Astrocyte (in vitro differentiated cells and primary cell): ENCODE measurements around the gene PAX5. TPM values are rescaled to one million over a fixed set of nuclear protein-coding genes. Genes with fewer than 3 reads are reported as not detected.

ENCODE experiments used
- DNase-seq: peaks from one replicate; pipeline ENCODE4 v3.0.0-alpha.2; 2010; ENCODE audit warnings: low read depth
- FAIRE-seq: peaks from 2 replicates; lab custom pipeline; 2011; peaks lifted over from hg19 to GRCh38; lab: Jason Lieb, UNC
- H2AFZ ChIP-seq: 2 replicates; pipeline ENCODE4 v1.6.0; 2012; ENCODE audit warnings: low read depth, low read length, inconsistent platforms
- H3K27ac ChIP-seq: 2 replicates; pipeline ENCODE4 v1.5.1; 2011; ENCODE audit warnings: low read depth, low read length, inconsistent platforms
- H3K27me3 ChIP-seq: 2 replicates; pipeline ENCODE4 v1.6.0; 2011; ENCODE audit warnings: low read length, inconsistent platforms; ENCODE audit not compliant: insufficient read depth
- H3K36me3 ChIP-seq: 2 replicates; pipeline ENCODE4 v1.5.1; 2011; ENCODE audit warnings: low read length, inconsistent platforms; ENCODE audit not compliant: insufficient read depth
- H3K4me1 ChIP-seq: 2 replicates; pipeline ENCODE4 v1.5.1; 2011; ENCODE audit warnings: low read length, inconsistent platforms; ENCODE audit not compliant: insufficient read depth
- H3K4me2 ChIP-seq: 2 replicates; pipeline ENCODE4 v1.6.0; 2012; ENCODE audit warnings: low read length, inconsistent platforms
- H3K4me3 ChIP-seq: 2 replicates; pipeline ENCODE4 v1.5.1; 2011; ENCODE audit warnings: low read depth, mild to moderate bottlenecking, low read length, inconsistent platforms; ENCODE audit not compliant: insufficient read depth
- H3K79me2 ChIP-seq: 2 replicates; pipeline ENCODE4 v1.6.0; 2012; ENCODE audit warnings: mild to moderate bottlenecking, low read length, inconsistent platforms; ENCODE audit not compliant: insufficient read depth
- H3K9ac ChIP-seq: 2 replicates; pipeline ENCODE4 v1.6.0; 2012; ENCODE audit warnings: mild to moderate bottlenecking, low read length, inconsistent platforms
- H3K9me3 ChIP-seq: 2 replicates; pipeline ENCODE4 v1.5.1; 2012; ENCODE audit warnings: low read depth, mild to moderate bottlenecking, low read length, inconsistent platforms; ENCODE audit not compliant: insufficient read depth
- H4K20me1 ChIP-seq: 2 replicates; pipeline ENCODE4 v1.6.0; 2012; ENCODE audit warnings: low read length, inconsistent platforms; ENCODE audit not compliant: insufficient read depth
- H3K27ac Mint-ChIP-seq: one replicate; pipeline ENCODE4 v1.8.0; 2021; ENCODE audit warnings: mild to moderate bottlenecking, mixed read lengths; ENCODE audit not compliant: unreplicated experiment
- H3K27me3 Mint-ChIP-seq: one replicate; pipeline ENCODE4 v1.8.0; 2021; ENCODE audit warnings: low read depth, mixed read lengths; ENCODE audit not compliant: unreplicated experiment
- H3K36me3 Mint-ChIP-seq: one replicate; pipeline ENCODE4 v1.8.0; 2021; ENCODE audit warnings: low read depth, mixed read lengths; ENCODE audit not compliant: unreplicated experiment
- H3K4me1 Mint-ChIP-seq: one replicate; pipeline ENCODE4 v1.8.0; 2021; ENCODE audit warnings: low read depth, mixed read lengths; ENCODE audit not compliant: unreplicated experiment
- H3K4me3 Mint-ChIP-seq: one replicate; pipeline ENCODE4 v1.8.0; 2021; ENCODE audit warnings: mild to moderate bottlenecking, moderate library complexity, mixed read lengths; ENCODE audit not compliant: unreplicated experiment
- H3K9me3 Mint-ChIP-seq: one replicate; pipeline ENCODE4 v1.8.0; 2021; ENCODE audit warnings: mild to moderate bottlenecking, mixed read lengths; ENCODE audit not compliant: unreplicated experiment
- CTCF ChIP-seq: IDR thresholded peaks from 2 replicates; pipeline ENCODE4 v1.5.1; 2011; ENCODE audit warnings: low read depth, mild to moderate bottlenecking, inconsistent platforms, low read length, moderate library complexity; ENCODE audit not compliant: insufficient read depth
- EZH2 ChIP-seq: IDR thresholded peaks from 2 replicates; pipeline ENCODE4 v1.6.1; 2012; ENCODE audit warnings: mild to moderate bottlenecking, low read length, inconsistent platforms; ENCODE audit not compliant: insufficient read depth
- total RNA-seq: library from RNA; stranded (reverse); gene quantifications from 2 replicates; pipeline ENCODE4 v1.2.1, GENCODE V29; 2021

The PAX5 gene
- total RNA-seq, 1 donor from 2014 or later, result not detected

GRCh38 chr9:36945999-36946398 lies 88.1 kb downstream of the PAX5 start:
- H3K79me2 ChIP-seq, result no peaks in the 10 kb centered on the region
- H3K4me1 ChIP-seq, result no peaks in the 10 kb centered on the region
- no peak overlapping the region for H3K4me3 Mint-ChIP-seq
- H3K4me1 Mint-ChIP-seq, result peaks cover 8% of the 10 kb centered on the region
- H3K27ac Mint-ChIP-seq, result no peak overlapping the region
- peaks cover 2% of the 10 kb centered on the region for H3K9me3 Mint-ChIP-seq
- no peak overlapping the region for H3K27ac ChIP-seq
- no peaks in the 10 kb centered on the region for H3K36me3 Mint-ChIP-seq
- H3K4me3 ChIP-seq, result no peak overlapping the region
- H3K9ac ChIP-seq, result no peak overlapping the region
- FAIRE-seq, result no peak
- no peaks in the 10 kb centered on the region for H4K20me1 ChIP-seq
- peaks cover 23% of the 10 kb centered on the region for H3K27me3 ChIP-seq
- no peaks in the 10 kb centered on the region for H3K36me3 ChIP-seq
- no peak for DNase-seq
- H2AFZ ChIP-seq, result no peak overlapping the region
- H3K9me3 ChIP-seq, result no peaks in the 10 kb centered on the region
- H3K27me3 Mint-ChIP-seq, result peaks cover 47% of the 10 kb centered on the region
- TF ChIP-seq CTCF (no peak), EZH2 (no peak)
- no peak overlapping the region for H3K4me2 ChIP-seq

- Histone ChIP-seq H3K79me2 (no peaks in the 10 kb centered on the region), H3K27ac (no peak overlapping the region)
Observed at GRCh38 chr9:36942891-36943290, 91.2 kb downstream of the PAX5 start.

More at GRCh38 chr9:36942891-36943290, 91.2 kb downstream of the PAX5 start:
- no peak overlapping the region for H3K4me3 Mint-ChIP-seq
- no peak overlapping the region for H3K4me2 ChIP-seq
- H3K36me3 ChIP-seq, result no peaks in the 10 kb centered on the region
- peaks cover 37% of the 10 kb centered on the region for H3K27me3 ChIP-seq
- TF ChIP-seq CTCF, result no peak
- no peak for TF ChIP-seq EZH2
- no peak overlapping the region for H2AFZ ChIP-seq
- no peaks in the 10 kb centered on the region for H3K4me1 ChIP-seq
- no peak for DNase-seq
- no peak overlapping the region for H3K9ac ChIP-seq
- H3K36me3 Mint-ChIP-seq, result no peaks in the 10 kb centered on the region
- no peak overlapping the region for H3K27ac Mint-ChIP-seq
- no peaks in the 10 kb centered on the region for H3K9me3 Mint-ChIP-seq
- peaks cover 8% of the 10 kb centered on the region for H3K4me1 Mint-ChIP-seq
- H3K9me3 ChIP-seq, result no peaks in the 10 kb centered on the region
- no peaks in the 10 kb centered on the region for H4K20me1 ChIP-seq
- peaks cover 51% of the 10 kb centered on the region for H3K27me3 Mint-ChIP-seq
- no peak overlapping the region for H3K4me3 ChIP-seq
- FAIRE-seq, result no peak
